T-helper 17 cell (primary cell): ENCODE results near the gene CORIN. TPM values are rescaled to one million over a fixed set of nuclear protein-coding genes. Genes with fewer than 3 reads are reported as not detected.
"Not testable (repeated sequence)": the region's sequence is repeated elsewhere in the genome, so short reads cannot be mapped to it uniquely, and the experiment has no call there.

ENCODE experiments used
- ATAC-seq: fragments of 150-1000 bp; cut with Tn5 transposase; 2 replicates; pipeline ENCODE4 v1.10.0; 2021; ENCODE audit warnings: mild to moderate bottlenecking, moderate library complexity
- DNase-seq, 3 donors: peaks; one replicate each; pipeline versions ENCODE4 v3.0.0 to v3.0.0-alpha.2; 2020 to 2021
- H3K9me3 ChIP-seq: one replicate; pipeline ENCODE4 v1.7.0; 2013; ENCODE audit warnings: low read length, mild to moderate bottlenecking; ENCODE audit not compliant: control insufficient read depth, poor library complexity, severe bottlenecking
- H3K27ac Mint-ChIP-seq: one replicate; pipeline ENCODE4 v1.8.0; 2022; ENCODE audit warnings: mild to moderate bottlenecking, moderate library complexity, mixed read lengths
- H3K27me3 Mint-ChIP-seq: one replicate; pipeline ENCODE4 v1.8.0; 2022; ENCODE audit warnings: mixed read lengths
- H3K36me3 Mint-ChIP-seq: one replicate; pipeline ENCODE4 v1.8.0; 2022; ENCODE audit warnings: low read depth, mixed read lengths
- H3K4me1 Mint-ChIP-seq: one replicate; pipeline ENCODE4 v1.8.0; 2022; ENCODE audit warnings: mild to moderate bottlenecking, mixed read lengths
- H3K4me3 Mint-ChIP-seq: one replicate; pipeline ENCODE4 v1.8.0; 2022; ENCODE audit warnings: mild to moderate bottlenecking, moderate library complexity, mixed read lengths
- total RNA-seq, 4 donors: library from RNA in 2 of 4; stranded (reverse) in 2 of 4; gene quantifications; one replicate each; pipeline ENCODE4 v1.2.3 and lab custom pipeline; 2022 to 2026

CORIN gene
- total RNA-seq, 2 donors from 2014 or later = 0.07 to 0.26 TPM

GRCh38 chr4:47719576-47719975 lies 118.3 kb downstream of the CORIN start:
- no peak for ATAC-seq
- H3K4me1 Mint-ChIP-seq = peaks cover 3% of the 10 kb centered on the region

GRCh38 chr4:47718696-47719095 lies 119.2 kb downstream of the CORIN start:
- DNase-seq (no peak), ATAC-seq (no peak)
- H3K4me3 Mint-ChIP-seq = no peak overlapping the region
- H3K4me1 Mint-ChIP-seq = peaks cover 3% of the 10 kb centered on the region
- no peak overlapping the region for H3K27ac Mint-ChIP-seq
- H3K9me3 ChIP-seq = no peaks in the 10 kb centered on the region
- peaks cover 2% of the 10 kb centered on the region for H3K36me3 Mint-ChIP-seq
- H3K27me3 Mint-ChIP-seq = peaks cover 66% of the 10 kb centered on the region

More at GRCh38 chr4:47719576-47719975, 118.3 kb downstream of the CORIN start:
- DNase-seq = no peak
- no peaks in the 10 kb centered on the region for H3K9me3 ChIP-seq
- Mint-ChIP-seq H3K36me3 (peaks cover 2% of the 10 kb centered on the region), H3K27ac (no peak overlapping the region), H3K4me3 (no peak overlapping the region), H3K27me3 (peaks cover 63% of the 10 kb centered on the region)

GRCh38 chr4:47717188-47717587 lies 120.7 kb downstream of the CORIN start:
- H3K4me1 Mint-ChIP-seq = peaks cover 3% of the 10 kb centered on the region
- H3K9me3 ChIP-seq = no peaks in the 10 kb centered on the region
- H3K36me3 Mint-ChIP-seq = peaks cover 2% of the 10 kb centered on the region
- DNase-seq = no peak
- ATAC-seq = no peak
- peaks cover 65% of the 10 kb centered on the region for H3K27me3 Mint-ChIP-seq
- no peak overlapping the region for H3K27ac Mint-ChIP-seq
- no peak overlapping the region for H3K4me3 Mint-ChIP-seq

GRCh38 chr4:47715716-47716416 lies 122.0 kb downstream of the CORIN start:
- Mint-ChIP-seq H3K4me3 (no peak overlapping the region), H3K36me3 (no peaks in the 10 kb centered on the region), H3K4me1 (peaks cover 3% of the 10 kb centered on the region), H3K27ac (no peak overlapping the region), H3K27me3 (peaks cover 63% of the 10 kb centered on the region)
- no peak for DNase-seq
- ATAC-seq = no peak
- H3K9me3 ChIP-seq = no peaks in the 10 kb centered on the region

- no peak overlapping the region for H3K27ac Mint-ChIP-seq
- ATAC-seq (no peak), DNase-seq (no peak)
- no peaks in the 10 kb centered on the region for H3K9me3 ChIP-seq
- H3K27me3 Mint-ChIP-seq = peaks cover 67% of the 10 kb centered on the region
- no peaks in the 10 kb centered on the region for H3K36me3 Mint-ChIP-seq
- no peak overlapping the region for H3K4me3 Mint-ChIP-seq
- H3K4me1 Mint-ChIP-seq = peaks cover 3% of the 10 kb centered on the region
These were observed 123.6 kb downstream of the CORIN start for GRCh38 chr4:47714269-47714668.

GRCh38 chr4:47713129-47713834 lies 124.6 kb downstream of the CORIN start:
- no peaks in the 10 kb centered on the region for H3K9me3 ChIP-seq
- ATAC-seq = no peak
- Mint-ChIP-seq H3K27me3 (peaks cover 65% of the 10 kb centered on the region), H3K4me3 (no peak overlapping the region), H3K4me1 (peaks cover 3% of the 10 kb centered on the region), H3K27ac (no peak overlapping the region), H3K36me3 (no peaks in the 10 kb centered on the region)
- DNase-seq = no peak

- Mint-ChIP-seq H3K4me3 (no peak overlapping the region), H3K27ac (no peak overlapping the region), H3K27me3 (peaks cover 62% of the 10 kb centered on the region), H3K36me3 (no peaks in the 10 kb centered on the region), H3K4me1 (peaks cover 3% of the 10 kb centered on the region)
- ATAC-seq = no peak
- no peak for DNase-seq
- no peaks in the 10 kb centered on the region for H3K9me3 ChIP-seq
These were observed 126.2 kb downstream of the CORIN start for GRCh38 chr4:47711646-47712045.

- no peaks in the 10 kb centered on the region for H3K9me3 ChIP-seq
- no peak overlapping the region for H3K4me3 Mint-ChIP-seq
- peaks cover 67% of the 10 kb centered on the region for H3K27me3 Mint-ChIP-seq
- no peaks in the 10 kb centered on the region for H3K36me3 Mint-ChIP-seq
- peaks cover 3% of the 10 kb centered on the region for H3K4me1 Mint-ChIP-seq
- DNase-seq = no peak
- no peak for ATAC-seq
- no peak overlapping the region for H3K27ac Mint-ChIP-seq
These were observed 126.7 kb downstream of the CORIN start for GRCh38 chr4:47711183-47711582.

GRCh38 chr4:47706352-47706751 lies 131.5 kb downstream of the CORIN start:
- H3K36me3 Mint-ChIP-seq = not testable (repeated sequence)

GRCh38 chr4:47705326-47705981 lies 132.4 kb downstream of the CORIN start:
- Mint-ChIP-seq H3K4me3 (no peak overlapping the region), H3K36me3 (no peaks in the 10 kb centered on the region), H3K4me1 (no peaks in the 10 kb centered on the region), H3K27ac (no peak overlapping the region), H3K27me3 (peaks cover 54% of the 10 kb centered on the region)
- no peaks in the 10 kb centered on the region for H3K9me3 ChIP-seq
- DNase-seq (no peak), ATAC-seq (no peak)

More at GRCh38 chr4:47706352-47706751, 131.5 kb downstream of the CORIN start:
- not testable (repeated sequence) for H3K4me1 Mint-ChIP-seq, DNase-seq, H3K9me3 ChIP-seq, H3K4me3 Mint-ChIP-seq, ATAC-seq, H3K27ac Mint-ChIP-seq
- H3K27me3 Mint-ChIP-seq = peaks cover 54% of the 10 kb centered on the region

- no peaks in the 10 kb centered on the region for H3K4me1 Mint-ChIP-seq
- no peak overlapping the region for H3K4me3 Mint-ChIP-seq
- peak; percentile 49 for ATAC-seq
- no peaks in the 10 kb centered on the region for H3K9me3 ChIP-seq
- no peaks in the 10 kb centered on the region for H3K36me3 Mint-ChIP-seq
- H3K27me3 Mint-ChIP-seq = peaks cover 54% of the 10 kb centered on the region
- no peak for DNase-seq
- no peak overlapping the region for H3K27ac Mint-ChIP-seq
These were observed 133.1 kb downstream of the CORIN start for GRCh38 chr4:47704693-47705325.

- no peaks in the 10 kb centered on the region for H3K36me3 Mint-ChIP-seq
- DNase-seq = no peak
- H3K4me1 Mint-ChIP-seq = no peaks in the 10 kb centered on the region
- H3K9me3 ChIP-seq = no peaks in the 10 kb centered on the region
- no peak overlapping the region for H3K4me3 Mint-ChIP-seq
- H3K27ac Mint-ChIP-seq = no peak overlapping the region
- H3K27me3 Mint-ChIP-seq = peaks cover 62% of the 10 kb centered on the region
- no peak for ATAC-seq
These were observed 133.9 kb downstream of the CORIN start for GRCh38 chr4:47703956-47704355.

GRCh38 chr4:47703008-47703407 lies 134.9 kb downstream of the CORIN start:
- ATAC-seq = no peak
- H3K9me3 ChIP-seq = no peaks in the 10 kb centered on the region
- Mint-ChIP-seq H3K4me1 (no peaks in the 10 kb centered on the region), H3K36me3 (no peaks in the 10 kb centered on the region), H3K27me3 (peaks cover 61% of the 10 kb centered on the region), H3K4me3 (no peak overlapping the region), H3K27ac (no peak overlapping the region)
- no peak for DNase-seq
